Stimulated activated CD4-positive, alpha-beta T cell treated with anti-CD3 and anti-CD28 coated beads, Interleukin-12 subunit alpha, Interleukin-12 subunit beta, amount 100 ng/mL, for 24 hours (primary cell): ENCODE data around the gene CTU1.
"Not testable (repeated sequence)": the region's sequence is repeated elsewhere in the genome, so short reads cannot be mapped to it uniquely, and the experiment has no call there.

ENCODE experiments used
- DNase-seq, 2 experiments: peaks; one replicate each; pipeline ENCODE4 v3.0.0-alpha.2; 2020; ENCODE audit warnings: low read depth in 2 of 2

The CTU1 gene

GRCh38 chr19:51108066-51108804 lies at the start of gene CTU1:
Gene CTU1 (minus strand): TSS chr19:51108409. CDS start chr19:51104569, 3,840 bp downstream.
- peak; percentile 96 to 97 for DNase-seq

DNA sequence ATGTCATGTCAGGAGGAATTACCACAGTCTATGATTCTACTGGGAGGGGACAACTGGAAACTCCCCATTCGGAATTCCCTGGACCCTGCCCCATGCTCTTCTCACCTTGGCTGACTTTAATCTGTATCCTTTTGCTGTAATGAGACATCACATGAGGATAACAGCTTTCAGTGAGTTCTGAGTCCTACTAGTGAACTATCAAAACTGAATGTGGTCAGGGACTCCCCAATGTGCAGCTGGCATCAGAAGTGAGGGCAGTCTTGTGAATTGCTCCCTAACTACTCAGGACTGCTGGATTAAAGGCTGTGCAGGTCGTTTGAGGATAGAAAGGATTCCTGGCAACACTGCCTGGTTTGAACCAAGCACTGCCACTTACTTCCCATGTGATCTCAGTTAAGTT lies 49.1 kb upstream of the CTU1 start:
- no peak for DNase-seq

- no peak for DNase-seq
These were observed 48.5 kb upstream of the CTU1 start for GRCh38 chr19:51156710-51157109.

DNA sequence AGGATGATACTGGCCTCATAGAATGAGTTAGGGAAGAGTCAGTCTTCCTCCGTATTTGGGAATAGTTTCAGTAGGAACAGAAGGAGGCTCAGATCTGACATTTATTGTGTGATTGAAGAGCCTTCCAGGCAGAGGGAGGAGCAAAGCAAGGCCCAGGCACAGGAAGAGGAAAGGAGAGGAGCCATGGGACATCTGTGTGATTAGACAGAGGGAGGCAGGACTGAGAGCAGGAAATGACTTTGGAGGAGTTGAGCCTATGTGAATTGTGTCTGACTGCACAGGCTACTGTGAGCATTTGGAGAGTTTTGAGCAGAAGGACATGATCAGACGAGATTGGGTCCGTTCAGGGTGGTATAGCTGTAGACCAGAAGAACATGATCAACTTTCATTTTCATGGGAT lies 42.4 kb upstream of the CTU1 start:
- DNase-seq: no peak

DNA sequence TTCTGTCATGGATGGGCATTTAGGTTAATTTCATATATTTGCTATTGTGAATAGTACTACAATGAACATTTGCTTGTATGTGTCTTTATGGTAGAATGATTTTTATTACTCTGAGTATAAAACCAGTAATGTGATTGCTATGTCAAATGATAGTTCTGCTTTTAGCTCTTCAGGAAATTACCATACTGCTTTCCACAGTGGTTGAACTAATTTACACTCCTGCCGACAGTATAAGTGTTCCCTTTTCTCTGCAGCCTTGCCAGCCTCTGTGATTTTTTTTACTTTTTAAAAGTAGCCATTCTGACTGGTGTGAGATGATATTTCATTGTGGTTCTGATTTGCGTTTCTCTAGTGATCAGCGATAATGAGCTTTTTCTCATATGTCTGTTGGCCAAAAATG lies 40.4 kb upstream of the CTU1 start:
- no peak for DNase-seq

GRCh38 chr19:51147663-51148062 lies 39.5 kb upstream of the CTU1 start:
- no peak for DNase-seq

- DNase-seq: no peak
These were observed 38.5 kb upstream of the CTU1 start for GRCh38 chr19:51146751-51147150.

DNA sequence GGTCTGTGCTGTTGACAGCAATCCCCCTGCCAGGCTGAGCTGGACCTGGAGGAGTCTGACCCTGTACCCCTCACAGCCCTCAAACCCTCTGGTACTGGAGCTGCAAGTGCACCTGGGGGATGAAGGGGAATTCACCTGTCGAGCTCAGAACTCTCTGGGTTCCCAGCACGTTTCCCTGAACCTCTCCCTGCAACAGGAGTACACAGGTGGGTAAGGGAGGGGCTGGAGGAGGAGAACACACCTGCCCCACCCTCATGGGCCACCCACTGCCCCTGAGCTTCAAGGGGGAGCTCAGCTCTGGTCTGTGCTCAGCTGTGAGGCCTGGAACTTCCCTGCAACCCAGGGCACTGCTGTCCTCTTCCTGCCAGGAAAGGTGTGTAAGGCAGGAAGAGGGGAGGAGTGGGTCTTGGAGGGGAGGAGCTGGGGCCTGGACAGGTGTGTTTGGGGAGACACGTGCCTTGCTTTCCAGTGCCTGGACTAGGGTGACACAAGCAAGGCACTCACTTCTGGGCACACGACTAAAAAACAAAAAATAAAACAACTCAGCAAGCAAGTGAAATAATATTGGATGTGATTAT lies 37.8 kb upstream of the CTU1 start:
- no peak for DNase-seq

GRCh38 chr19:51144482-51145045 lies 36.4 kb upstream of the CTU1 start:
- no peak for DNase-seq

DNA sequence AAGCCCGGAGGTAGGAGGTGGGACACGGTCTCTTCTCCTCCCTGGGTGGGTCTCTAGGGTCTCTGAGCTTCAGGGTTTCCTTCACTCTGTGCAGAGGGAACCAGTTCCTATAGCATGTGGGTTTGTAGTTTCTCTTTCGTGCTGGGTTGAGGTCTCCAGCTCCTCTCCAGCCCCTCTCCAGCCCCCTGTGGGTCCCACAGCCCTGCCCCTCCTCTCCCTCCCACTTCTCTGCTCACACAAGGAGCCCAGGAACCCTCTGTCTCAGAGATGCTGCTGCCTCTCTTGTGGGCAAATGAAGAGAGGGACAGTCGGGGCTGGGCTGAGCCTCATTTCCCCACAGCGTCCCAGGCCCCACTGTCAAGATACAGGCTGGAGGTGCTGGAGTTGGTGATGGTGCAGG lies 35.3 kb upstream of the CTU1 start:
- no peak for DNase-seq

DNA sequence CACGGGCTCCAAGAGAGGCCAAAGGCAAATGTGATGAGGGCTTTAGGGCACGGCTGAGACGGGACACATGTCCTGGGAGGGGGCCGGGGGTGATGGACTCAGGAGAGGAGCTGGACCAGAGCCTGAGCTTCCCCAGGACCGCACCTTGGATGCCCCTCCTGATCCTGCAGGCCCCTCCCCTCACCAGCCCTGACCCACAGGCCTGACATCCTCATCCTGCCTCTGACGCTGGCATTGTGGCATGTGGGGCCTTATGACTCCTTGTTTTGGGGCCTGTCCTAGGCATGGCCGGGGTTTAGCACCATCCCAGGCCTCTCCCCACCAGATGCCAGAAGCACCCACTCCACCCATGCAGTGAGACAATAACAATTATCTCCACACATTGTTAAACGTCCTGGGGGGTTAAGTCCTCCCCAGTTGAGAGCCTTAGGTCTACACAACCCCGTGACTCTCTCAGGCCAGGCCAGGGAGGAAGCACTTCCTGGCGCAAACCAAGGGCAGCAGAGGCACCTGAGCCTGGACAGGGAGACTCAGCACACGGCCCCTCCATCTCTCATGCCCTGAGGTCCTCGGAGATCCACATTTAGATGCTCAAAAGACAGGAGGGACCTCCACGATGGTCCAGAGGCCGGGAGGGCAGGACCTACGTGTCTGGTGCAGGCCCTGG lies 34.7 kb upstream of the CTU1 start:
- not testable (repeated sequence) for DNase-seq

DNA sequence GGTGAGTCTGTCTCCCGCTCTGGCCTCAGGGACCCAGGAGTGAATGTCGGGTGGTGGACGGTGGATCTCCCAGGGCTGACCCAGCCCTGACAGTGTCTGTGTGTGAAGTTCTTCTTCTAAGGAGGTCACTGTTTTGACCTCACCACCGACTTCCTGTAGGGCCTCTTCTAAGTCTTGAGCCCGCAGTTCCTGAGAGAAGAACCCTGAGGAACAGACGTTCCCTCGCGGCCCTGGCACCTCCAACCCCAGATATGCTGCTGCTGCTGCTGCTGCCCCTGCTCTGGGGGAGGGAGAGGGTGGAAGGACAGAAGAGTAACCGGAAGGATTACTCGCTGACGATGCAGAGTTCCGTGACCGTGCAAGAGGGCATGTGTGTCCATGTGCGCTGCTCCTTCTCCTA lies 33.9 kb upstream of the CTU1 start, which contains the start of gene SIGLEC7:
Gene SIGLEC7 (plus strand): TSS at position 183 of the 400 bp plus-strand sequence. CDS start 69 bp downstream, at position 252.
- no peak for DNase-seq

DNA sequence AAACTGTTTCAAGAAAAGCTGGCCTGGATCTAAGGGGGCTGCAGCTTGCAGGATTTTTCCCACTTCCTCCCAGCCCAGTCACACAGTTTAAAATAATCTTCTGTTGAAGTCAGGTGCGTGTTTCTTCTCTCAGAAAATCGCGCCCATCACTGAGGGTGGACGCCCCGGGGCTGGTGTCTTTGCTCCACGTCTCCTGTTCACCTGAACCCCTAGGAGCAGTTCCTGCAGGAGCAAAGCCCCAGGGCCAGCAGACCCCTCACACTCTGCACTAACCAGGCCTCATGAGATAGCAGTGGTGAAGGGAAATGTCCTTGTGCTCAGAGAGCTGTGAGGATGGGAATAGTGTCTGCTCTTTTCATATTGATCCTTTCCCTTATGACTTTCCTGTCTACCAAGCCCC lies 33.0 kb upstream of the CTU1 start:
- DNase-seq: no peak

- no peak for DNase-seq
These were observed 32.2 kb upstream of the CTU1 start for GRCh38 chr19:51140441-51140840.

- no peak for DNase-seq
These were observed 31.2 kb upstream of the CTU1 start for GRCh38 chr19:51139299-51140014.

GRCh38 chr19:51138549-51138979 lies 30.4 kb upstream of the CTU1 start:
- DNase-seq: no peak

- no peak for DNase-seq
These were observed 29.7 kb upstream of the CTU1 start for GRCh38 chr19:51137792-51138425.

DNA sequence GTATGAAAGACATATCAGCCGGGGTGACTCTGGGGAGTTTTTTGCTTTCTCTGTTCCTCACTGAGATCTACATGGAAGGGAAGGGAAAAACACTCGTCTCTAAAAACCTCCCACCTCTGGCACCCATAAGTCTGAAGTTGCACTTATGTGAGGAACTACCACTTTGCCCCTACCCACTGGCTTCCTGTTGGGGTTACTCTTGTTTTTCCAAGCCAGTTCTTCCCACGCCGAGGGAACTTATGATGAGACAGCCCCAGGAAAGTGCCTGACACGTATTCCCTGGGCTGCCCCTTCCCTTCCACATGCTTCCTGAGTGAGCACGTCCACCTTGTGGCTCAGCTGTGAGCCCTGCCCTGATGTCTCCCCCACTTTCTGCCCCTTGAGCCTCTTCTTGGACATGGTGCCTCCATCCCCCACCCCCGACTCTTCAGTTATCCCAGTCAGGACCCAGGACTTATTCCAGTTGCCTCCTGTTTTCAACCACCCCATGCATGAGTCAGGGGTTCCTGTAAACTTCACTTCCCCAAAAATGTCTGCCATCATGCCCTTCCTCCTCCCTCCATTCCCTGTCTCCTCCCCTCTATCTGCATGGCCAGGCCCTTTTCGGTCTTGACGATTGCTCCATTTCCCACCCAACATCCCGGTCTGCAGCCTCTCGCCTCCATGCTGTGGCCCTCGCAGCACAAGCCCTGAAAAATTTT lies 28.8 kb upstream of the CTU1 start:
- no peak for DNase-seq

DNA sequence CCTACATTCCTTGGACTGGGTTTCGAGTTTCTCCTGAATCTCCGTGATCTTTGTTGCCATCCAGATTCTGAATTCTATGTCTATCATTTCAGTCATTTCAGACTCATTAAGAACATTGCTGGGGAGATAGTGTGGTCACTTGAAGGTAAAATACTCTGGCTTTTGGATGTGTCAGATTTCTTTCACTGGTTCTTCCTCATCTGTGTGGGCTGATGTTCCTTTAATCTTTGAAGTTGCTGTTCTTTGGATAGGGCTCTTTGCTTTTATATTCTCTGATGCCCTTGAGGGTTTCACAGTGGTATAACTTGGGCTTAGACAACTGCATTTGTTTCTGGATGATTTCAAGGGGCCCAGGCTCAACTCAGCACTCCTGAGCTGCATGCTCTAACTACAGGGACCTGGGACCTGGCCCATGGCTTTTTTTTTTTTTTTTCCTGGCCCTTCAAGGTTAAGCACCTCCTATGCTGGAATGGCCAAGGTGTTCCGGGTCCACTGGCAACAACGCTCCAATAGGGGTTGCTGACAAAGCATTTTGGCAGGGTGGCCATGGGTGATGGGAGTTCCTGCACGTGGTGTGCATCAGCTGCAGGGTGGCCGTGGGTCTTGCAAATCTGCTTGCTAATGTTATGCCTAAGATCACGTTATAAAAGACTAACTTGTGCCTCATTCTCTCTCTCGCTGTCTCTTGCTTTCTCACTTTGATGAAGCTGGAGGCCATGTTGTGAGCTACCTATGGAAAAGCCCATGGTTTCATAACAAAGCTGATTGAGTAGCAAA lies 28.0 kb upstream of the CTU1 start:
- DNase-seq: no peak

DNA sequence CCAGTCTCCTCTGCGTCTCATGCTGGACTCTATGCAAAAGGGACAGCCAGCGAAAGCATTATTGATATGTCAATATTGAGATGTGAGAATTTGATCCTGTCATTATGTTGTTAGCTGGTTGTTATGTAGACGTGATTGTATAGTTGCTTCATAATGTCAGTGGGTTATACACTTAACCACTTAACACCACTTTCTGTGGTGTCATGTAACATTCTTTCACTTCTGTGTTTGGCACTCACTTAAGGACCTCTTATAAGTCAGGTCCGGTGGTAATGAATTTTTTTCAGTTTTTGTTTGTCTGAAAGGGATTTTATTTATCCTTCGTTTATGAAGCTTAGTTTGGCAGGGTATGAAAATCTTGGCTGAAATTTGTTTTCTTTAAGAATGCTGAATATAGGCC lies 26.8 kb upstream of the CTU1 start:
- DNase-seq: no peak
